Fibroblast of skin of right biceps (primary cell): Measurements from ENCODE around the gene FKBP1A.
A peak's percentile ranks its signal among the peaks of the same experiment; 100 is the strongest.

Source experiments
- DNase-seq: peaks from one replicate; pipeline ENCODE4 v3.0.0-alpha.2; 2013

Gene FKBP1A

DNA sequence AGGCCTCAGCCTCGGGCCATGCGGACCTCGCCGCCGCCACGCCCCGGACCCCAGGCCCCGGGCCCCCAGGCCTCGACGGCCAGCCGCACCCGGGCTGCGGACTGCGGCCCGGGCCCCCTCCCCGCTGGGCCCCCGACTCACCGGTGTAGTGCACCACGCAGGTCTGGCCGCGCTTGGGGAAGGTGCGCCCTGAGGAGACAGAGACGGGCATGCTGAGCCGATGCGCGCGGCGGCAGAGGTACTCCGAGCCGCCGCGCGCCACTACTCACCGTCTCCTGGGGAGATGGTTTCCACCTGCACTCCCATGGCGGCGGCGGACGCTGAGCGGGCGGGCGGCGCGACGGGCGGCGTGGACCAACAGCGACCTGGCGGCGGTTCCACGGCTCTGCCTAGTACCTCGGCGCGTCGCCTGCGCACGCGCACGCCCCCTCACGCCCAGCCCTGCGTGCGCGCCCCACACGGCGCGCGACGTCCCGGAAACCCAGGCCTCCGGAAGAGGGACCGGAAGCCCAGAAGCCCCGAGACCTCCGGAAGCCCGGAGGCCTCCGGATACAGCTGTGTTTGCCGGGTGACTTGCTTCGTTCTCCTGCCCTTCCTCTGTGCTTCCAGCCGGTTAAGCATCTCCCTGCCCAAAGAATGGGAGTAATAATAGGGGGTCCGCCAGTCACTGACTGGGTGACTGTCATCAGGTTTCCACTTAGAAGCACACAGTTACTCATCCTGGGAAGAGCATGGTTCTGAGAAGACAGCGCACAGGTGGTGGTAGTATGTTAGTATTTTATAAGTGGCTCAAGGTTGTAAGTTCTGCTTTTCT lies at the start of gene FKBP1A:
FKBP1A (minus strand) TSS at position 362 of the 814 bp plus-strand sequence; CDS start at position 306, 56 bp downstream.
- peak; percentile 91 for DNase-seq

DNA sequence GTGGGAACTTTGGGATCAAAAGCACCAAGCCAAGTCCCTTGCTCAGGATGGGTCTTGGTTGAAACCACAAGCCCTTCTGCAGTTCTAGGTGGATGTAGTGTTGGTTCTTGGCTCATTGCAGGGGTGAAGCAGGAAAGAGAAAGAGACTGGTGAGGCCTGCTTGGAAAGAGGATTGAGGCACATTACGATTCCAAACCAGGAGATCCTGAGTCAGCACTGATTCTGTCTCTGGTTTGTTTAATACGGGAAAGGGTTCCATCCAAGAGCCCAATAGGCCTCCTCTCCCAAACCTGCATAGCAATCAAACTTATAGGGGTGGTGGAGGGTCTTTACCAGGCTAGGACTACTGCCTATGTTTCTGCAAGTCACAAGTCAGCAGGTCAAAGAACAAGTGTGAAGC lies 49.5 kb upstream of the FKBP1A start:
- DNase-seq = no peak

DNA sequence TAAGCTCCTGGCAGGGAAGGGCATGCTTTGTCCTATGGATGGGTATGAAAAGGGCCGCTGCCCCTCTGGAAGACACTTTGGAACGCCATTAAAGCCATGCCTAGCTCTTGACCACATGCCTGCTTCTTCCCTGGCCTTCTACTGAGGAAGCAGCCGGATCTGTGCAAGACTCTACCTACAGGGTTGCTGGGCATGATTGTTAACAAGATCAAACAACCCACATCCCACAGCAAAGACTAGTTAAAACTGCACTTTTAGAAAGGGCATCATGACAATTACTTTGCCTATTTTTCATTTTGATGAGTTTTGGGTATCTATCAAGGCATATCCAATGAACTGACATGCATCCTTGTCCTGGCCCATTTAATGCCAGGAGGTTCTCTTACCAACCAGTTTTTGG lies 48.3 kb upstream of the FKBP1A start:
- no peak for DNase-seq

DNA sequence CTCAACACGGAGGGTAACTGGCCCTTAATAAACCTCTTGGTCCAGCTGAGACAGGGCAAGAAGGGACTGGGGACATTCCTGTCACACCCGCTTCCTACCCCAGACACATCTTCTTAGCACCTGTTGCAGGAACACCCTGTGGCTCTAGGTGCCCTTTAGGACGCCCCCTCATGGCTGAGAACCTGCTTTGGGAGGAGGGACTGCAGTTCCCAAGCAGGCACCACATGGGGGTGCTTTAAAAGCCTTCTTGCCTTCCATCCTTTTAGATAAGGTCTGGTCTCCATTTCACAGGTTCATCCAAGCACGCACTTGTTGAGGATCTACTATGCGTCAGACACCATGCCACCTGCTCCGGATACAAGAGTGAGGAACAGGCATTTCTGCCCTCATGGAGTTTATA lies 47.2 kb upstream of the FKBP1A start:
- DNase-seq = peak; percentile 21

DNA sequence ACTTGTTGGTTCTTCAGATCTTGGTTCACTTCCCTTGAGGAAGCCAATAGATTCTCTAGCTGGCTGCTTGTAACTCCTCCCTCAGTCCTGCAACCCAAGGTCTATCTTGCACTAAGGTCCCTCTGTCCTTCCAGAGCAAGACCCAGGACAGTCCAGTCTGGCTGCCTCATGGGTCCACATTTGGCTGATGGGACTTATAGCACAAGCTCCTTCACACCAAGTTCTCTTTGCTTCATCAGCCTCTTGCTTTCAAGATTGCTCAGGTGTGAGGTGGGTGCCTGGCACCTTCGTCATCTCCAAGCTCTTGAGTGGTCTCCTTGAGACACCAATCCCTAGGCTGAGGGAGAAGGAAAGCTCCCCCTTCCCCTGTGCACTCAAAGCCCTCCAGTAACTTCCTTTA lies 45.5 kb upstream of the FKBP1A start:
- DNase-seq = no peak

DNA sequence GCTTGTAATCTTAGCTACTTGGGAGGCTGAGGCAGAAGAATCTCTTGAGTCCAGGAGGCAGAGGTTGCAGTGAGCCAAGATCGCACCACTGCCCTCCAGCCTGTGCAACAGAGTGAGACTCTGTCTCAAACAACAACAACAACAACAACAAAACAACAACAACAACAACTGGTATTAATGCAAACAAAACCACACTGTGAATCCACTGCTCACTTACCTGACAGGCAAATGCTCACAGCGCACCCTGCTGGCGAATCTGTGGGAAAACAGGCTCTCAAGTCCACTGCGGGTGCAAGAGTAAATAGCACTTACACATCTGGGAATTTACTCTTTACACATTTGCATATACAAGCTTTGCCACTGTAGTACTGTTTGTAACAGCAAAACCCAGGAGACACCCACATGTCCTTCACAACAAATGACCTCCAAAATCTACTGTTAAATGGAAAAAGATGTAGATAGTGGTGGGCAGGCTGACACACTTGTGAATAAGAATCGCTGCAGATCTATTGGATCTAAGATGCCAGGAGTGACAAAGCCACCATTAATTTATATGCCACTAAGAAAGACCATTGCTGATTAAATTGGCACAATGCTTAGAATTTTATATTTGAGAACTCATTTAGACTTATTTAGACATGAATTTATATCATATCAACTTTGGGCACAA lies 44.5 kb upstream of the FKBP1A start:
- DNase-seq = peak; percentile 65

DNA sequence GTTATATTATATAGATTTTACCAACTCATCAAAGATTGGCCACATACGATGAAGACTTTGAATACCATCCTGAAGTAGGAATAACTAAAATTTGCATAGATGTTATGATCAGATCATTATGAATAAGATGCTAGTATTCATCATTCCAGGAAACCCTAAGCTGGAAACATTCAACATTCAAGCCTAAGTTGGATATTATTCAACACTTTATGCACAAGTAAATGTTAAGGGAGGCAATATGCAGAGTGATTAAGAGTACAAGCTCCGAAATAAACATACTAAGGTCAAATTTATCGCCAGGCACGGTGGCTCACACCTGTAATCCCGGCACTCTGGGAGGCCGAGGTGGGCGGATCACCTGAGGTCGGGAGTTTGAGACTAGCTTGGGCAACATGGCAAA lies 43.4 kb upstream of the FKBP1A start:
- no peak for DNase-seq

DNA sequence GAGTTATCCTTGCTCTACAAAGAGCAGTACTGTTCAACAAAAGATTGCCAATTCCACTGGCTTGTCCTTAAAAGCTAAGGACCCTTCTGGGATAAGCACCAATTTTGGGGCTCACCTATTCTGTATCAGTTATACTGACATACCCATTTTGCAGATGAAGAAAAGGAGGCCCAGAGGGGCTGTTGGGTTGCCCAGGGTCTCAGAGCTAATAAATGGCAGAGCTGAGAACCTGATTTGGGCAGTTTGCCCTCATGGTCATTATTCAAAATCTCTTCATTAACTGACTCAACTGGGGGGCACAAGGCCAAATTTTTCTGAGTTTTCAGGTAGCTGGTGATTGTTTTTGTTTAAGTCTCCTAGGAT lies 42.5 kb upstream of the FKBP1A start:
- no peak for DNase-seq

DNA sequence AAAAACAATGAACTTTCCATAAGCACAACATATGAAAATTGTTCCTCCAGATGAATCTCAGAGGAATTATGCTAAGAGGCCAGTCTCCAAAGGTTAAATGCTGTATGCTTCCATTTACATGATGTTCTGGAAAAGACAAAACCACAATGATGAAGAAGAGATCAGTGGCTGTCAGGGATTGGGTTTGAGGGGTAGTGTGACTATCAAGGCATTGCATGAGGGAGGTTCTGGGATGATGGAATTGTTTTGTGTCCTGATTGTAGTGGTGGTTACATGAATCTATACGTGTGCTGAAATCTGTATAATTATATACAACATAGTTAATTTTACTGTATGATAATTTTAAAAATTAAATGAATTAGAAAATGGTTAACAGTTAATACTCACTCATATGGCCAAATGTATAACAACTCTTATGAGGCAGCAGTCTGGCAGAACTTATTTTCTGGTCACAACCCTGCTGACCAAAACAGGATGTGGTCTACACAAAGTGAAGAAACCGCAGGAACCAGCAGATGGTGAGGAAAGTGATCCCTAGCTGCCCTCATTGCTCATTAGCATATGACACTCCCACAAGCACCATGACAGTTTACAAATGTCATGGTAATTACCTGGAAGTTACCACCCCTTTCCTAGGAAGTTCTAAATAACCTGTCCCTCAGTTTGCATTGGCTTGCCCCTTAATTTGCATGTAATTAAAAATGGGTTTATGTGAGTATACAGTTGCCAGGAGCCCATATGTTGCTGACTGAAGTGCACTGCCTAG lies 41.9 kb upstream of the FKBP1A start:
- peak; percentile 63 for DNase-seq

DNA sequence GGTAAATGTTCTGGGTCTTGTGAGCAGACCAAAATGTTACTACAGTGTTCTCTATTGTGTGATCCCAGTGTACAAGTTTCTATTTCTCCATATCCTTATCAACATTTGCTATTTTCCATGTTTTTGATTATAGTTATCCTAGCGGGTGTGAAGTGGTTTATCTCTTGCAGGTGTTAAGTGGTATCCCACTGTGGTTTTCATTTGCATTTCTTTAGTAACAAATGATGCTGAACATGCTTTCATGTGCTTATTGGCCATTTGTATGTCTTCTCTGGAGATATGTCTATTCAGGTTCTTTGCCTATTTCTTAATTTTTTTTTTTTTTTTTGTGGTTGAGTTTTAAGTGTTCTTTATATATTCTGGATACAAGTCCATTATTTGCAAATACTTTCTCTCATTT lies 38.3 kb upstream of the FKBP1A start:
- DNase-seq = no peak

DNA sequence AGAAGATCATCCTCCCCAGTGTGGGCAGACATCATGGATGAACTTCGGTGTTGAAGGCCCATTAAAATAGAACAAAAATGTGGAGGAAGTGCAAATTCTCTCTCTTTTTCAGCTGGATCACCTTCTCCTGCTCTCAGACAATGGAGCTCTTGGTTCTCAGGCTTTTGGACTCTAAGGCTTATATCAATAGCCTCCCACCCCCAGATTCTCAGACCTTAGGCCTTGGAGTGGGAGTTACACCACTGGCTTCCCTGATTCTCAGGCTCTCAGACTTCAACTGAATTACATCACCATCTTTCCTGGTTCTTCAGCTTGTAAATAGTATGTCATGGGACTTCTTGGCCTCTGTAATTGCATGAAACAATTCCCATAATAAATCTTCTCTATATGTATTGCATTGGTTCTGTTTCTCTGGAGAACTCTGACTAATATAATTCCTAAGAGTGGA lies 37.2 kb upstream of the FKBP1A start:
- peak; percentile 36 for DNase-seq

DNA sequence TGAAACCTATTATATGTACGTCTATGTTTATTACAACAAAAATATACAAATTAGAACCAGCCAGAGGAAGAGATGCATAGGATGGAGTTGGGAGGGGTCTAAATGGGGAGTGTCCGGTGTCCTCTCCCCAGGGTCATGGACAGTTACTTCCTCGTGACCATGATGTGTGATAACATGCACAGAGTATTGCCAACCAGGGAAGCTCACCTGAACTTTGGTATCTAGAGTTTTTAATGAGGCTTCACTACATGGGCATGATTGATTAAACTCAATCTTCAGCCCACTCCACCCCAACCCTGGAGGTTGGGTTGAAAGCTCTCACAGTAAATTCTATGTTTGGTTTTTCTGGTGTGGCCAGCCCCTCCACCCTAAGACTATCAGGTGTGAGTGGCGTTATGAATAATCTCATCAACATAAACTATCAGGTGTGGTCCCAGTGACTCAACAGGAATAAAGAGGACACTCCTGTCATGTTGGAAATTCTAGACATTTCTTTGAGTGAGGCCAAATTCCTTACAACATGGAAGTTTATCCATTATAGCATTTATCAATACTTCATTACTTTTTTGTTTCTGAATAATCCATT lies 36.4 kb upstream of the FKBP1A start:
- DNase-seq = no peak

DNA sequence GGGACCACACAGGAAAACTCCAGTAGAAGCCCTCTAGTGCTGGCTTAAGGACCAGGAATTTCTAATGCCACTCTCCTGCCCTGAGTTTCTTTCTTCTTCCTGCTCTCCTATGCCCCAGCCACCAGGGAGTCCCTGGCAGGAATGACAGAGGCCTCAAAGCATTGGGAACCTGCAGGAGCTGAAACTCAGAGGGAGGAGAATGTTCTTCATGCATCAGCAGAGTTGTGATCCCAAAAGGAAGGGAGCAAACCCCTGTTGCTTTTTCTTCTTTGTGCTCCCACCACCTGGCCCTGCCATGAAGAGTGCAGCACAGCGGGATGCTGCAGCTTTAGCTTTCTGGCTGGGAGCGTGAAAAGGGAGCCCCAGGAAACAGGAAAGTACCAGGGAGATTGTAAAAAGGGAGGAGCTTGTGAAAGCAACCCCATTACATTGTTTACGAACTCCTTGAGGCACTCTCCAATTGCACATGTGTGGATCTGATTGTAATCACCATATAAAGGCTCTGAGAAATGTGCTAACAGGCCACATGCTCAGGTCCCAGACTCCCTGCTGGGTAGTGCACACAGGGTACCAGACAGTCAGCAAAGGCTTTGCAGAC lies 34.7 kb upstream of the FKBP1A start:
- DNase-seq = no peak

DNA sequence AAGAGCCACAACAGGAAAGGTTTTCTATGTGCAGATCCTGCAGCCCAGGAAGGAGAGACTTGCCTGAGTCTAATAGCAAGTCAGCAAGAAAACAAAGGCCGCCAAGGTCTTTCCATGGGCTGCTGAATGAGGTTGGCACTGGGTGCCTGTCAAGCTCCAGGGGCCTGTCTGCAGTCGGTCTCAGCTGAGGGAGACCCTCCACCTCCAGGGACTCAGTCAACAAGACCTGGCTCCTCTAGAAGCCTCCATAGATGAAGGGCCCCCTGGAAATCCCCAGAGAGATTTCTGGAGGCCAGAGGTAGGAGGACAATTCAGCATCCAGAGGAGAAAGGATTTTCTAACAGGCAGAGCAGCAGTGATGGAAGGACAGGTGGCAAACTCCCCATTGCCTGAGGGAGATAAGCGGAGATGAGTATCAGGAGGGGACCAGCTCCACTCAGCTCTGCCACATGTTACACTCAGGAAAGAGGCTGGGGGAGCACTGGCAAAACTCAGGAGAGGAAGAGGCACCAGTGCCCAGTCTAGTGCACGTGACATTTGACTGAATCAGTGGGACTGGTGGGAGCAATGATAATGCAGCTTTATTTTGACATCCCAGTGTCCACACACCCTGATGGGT lies 33.5 kb upstream of the FKBP1A start:
- no peak for DNase-seq

DNA sequence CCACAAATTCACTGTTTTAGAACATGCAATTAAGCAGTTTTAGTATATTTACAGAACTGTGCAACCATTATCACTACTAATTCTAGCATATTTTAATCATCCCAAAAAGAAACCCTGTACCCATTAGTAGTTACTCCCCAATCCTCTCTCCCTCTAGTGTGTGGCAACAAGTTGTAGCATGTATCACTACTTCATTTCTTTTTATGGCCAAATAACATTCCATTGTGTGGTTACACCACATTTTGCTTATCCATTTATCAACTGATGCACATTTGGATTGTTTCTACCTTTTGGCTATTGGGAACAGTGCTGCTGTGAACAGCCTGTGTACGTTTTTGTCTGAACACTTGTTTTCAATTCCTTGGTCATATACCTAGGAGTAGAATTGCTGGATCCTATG lies 31.5 kb upstream of the FKBP1A start:
- no peak for DNase-seq

DNA sequence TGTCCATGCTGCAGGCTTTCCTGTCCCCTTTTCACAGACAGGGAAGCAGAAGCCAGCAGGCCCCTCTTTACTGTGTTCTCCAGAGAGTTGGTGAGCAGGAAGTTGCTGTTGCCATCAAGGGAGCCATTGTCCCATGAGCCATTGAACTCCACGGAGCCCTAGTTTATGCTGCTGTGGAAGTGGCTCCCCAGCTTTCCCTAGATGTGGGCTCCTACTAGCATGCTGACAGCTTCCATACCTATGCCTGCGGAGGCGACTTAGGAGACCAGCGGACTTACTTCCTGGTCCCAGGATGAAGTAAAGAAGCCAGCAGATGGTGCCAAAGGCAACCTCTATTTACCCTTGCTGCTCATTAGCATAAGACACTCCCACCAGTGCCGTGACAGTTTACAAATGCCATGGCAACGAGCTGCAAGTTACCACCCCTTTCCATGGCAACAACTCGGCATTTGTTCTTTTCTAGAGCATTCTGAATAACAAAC lies 30.8 kb upstream of the FKBP1A start:
- peak; percentile 56 for DNase-seq

DNA sequence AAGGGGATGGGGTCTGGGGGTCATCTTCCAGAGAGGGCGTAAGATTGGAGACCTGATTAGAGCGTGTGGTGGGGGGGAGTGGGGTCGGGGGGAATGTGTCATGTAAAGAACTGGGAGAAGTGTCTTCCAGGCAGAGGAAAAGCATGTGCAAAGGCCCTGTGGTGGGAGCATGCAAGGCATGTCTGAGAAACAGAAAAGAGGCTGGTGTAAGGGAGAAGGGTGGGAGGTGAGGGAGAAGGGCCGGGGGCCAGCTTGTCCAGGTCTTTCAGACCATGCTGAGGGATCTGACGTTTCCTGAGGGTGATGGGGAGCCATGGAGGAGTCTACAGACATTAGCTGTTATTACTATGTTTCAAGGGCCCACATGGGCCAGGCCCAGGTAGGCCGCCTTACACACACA lies 30.4 kb upstream of the FKBP1A start:
- DNase-seq = no peak

DNA sequence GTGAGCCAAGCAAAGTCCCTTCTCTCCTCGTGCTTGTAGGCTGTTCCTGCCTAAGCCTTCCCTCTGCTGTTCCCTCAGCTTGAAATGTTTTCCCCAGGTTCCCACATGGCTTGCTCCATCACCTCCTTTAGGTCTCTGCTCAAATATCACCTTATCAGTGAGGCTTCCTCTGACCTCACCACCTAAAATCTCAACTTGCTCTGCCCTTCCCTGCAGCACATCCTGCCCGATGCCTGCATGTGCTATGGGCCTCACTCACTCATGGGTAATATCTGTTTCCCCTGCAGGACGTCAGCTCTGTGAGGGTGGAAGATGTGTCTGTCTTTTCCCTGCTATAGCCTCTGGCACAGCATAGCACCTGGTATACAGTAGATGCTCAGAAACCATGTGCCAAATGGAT lies 29.9 kb upstream of the FKBP1A start:
- no peak for DNase-seq

DNA sequence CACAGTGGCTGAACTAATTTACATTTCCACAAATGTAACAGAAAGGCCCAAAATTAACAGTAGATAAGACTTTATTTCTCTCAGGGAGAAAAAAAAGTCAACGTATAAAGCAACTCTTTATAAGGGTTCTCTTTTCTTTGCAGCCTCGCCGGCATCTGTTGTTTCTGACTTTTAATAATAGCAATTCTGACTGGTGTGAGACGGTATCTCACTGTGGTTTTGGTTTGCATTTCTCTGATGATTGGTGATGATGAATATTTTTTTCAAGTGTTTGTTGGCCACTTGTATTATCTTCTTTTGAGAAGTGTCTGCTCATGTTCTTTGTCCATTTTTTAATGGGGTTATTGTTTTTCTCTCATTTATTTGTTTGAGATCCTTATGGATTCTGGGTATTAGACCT lies 27.2 kb upstream of the FKBP1A start:
- DNase-seq = no peak

DNA sequence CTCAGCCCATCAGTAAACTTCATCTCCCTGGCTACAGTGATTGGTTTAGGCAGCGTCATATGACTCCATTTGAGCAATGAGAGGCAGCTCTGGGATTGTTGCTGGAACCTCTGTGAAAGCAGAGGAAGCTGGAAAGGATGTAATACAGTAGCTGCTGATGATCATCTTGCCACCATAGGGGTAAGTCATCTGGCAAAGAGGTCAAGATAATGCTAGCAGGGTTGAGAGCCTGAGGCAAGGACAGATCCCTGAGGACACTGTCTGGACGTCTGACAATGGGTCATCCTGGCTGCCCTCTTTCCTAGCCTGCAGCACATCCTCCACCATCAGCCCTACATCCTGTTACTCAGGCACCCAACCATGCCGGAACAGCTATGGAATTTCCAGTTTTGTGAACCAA lies 25.5 kb upstream of the FKBP1A start:
- DNase-seq = peak; percentile 17

DNA sequence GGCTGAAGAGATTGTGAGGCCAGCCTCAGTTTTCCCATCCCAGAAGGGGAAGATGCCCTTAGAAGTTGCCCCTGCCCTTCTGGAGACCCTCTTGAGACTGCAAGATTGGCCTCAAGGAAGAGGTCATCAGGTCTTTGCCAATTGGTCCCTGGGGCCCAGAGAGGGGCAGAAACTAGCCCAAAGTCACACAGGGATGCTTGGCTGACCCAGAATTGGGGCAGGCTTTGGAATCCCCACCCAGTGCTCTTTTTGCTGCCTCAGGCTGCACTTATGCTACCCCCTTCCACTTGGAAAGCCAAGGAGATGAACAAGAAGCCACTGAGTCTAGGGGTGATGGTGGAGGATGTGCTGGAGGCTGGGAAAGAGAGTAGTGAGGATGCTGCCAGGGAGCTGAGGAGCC lies 24.9 kb upstream of the FKBP1A start:
- DNase-seq = no peak

DNA sequence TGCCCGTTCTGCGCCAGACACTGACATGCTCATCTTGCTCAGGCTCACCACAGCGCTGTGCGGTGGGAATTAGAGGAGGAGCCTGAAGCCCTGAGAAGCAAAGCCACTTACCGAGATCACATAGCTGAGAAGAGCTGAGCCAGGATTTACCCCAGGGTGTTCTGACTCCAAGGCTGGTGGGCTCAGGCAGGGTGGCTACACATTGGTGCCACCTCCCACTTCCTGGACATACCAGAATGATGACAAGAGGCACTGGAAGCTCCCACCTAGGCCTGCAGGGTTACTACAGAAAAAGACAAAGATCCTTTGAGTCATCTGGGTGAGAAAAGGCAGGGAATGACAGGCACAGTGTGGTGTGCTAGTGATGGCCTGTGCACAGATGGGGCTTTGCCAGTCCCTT lies 24.4 kb upstream of the FKBP1A start:
- peak; percentile 61 for DNase-seq
